HG03066 (cell line): ENCODE measurements around the gene ARHGEF19.

ENCODE experiments used
- ATAC-seq: cut with Tn5 transposase; IDR thresholded peaks from one replicate; pipeline ENCODE4 v1.9.1; 2021; ENCODE audit warnings: low read depth; ENCODE audit not compliant: unreplicated experiment

ARHGEF19 gene

GRCh38 chr1:16184557-16185303 lies 27.7 kb downstream of the ARHGEF19 start:
- ATAC-seq: no peak

DNA sequence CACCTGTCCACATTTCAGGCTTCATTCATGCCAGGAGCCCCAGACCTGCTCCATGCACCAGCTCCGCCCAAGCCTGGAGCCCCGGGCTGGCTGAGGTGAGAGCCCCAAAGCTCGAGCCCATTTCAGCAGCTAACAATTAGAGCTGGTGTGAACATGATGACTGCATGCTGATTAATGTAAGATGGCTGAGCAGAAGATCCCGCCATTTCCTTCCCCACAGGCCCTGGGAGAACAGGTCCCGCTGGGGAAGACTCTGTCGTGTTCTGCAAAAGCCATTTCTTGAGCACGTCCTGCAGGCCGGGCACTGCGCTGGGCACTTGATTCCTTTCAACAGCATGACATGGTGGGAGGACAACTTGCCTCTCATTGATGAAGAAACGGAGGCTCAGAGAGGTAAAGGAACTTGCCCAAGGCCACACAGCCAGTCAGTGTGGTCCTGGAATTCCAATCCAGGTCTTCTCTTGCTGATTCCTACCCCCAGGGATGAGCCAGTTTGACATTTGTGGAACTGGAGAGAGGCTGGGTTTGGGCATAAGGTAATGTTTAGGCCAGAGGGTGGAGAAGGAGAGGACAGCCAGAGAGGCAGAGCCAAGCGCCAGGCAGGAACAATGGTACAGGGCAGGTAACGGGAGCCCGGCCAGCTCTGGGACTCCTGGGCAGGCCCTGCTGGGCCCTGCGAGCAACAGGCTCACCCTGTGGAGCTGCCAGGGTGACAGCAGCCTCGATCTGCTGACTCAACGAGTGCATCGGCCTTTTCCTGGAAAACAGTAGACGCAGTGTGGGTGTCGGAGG lies 28.5 kb downstream of the ARHGEF19 start:
- no peak for ATAC-seq

- ATAC-seq: no peak
These were observed 29.3 kb downstream of the ARHGEF19 start for GRCh38 chr1:16183179-16183578.

GRCh38 chr1:16181887-16182719 lies 30.3 kb downstream of the ARHGEF19 start:
- ATAC-seq: no peak

- ATAC-seq: no peak
These were observed 32.1 kb downstream of the ARHGEF19 start for GRCh38 chr1:16180291-16180824.

DNA sequence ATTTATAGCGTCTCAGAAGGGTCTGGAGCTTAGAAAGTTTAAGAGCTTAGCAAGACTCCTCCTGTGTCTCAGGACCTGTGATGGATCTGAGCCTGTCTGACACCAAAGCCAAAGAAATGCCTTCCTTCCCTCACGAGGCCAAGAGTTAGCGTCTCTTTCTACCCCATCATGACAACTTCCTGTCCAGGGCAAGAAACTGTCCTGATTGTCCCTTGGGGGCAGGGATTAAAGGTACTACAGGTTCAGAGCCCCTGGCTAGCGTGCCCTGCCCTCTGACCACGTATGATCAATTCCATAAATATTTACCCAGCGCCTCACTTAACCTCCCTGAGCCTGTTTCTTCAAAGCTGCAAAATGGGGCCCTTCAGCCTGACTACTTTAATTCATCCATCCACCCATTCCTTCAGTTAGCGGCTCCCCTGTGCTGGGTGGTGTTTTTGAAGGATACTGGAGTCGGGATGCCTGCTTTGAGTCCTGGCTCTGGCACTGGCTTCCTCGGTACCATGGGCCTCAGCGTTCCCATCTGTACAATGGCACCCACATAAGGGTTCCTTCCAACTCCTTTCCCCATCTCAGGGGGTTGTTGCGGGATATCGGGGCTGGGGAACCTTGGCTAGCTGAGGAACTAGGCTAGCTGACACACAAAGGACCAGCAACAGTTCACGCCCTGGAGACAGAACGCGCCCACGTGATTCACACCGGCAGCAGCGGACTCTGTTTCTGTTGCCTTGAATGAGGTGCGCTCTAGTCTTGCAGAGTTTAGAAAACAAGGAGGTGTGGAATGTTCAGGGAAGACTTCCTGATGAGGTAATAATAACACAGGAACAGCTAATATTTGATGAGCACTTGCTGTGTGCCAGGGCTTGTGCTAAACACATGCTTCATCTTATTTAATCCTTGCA lies 33.6 kb downstream of the ARHGEF19 start:
- no peak for ATAC-seq

DNA sequence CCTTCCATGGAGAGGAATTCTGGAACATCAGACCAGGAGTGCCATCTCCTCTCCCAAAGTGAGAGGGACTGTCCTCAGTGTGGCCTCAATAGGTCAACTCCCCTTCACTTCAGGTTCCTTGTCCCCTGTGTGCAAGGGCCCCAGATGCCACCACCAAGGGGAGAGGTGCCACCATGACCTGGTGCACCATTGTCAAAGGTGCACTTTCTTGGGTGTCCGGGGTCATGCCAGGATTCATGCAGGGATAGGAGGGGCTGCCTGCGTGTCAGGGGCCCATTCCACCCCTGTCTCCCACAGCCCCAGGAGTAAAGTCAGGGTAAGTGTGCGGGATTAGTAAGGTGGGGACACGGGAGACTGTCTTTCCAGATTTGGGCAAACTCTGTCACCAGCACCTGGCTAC lies 35.1 kb downstream of the ARHGEF19 start:
- no peak for ATAC-seq

DNA sequence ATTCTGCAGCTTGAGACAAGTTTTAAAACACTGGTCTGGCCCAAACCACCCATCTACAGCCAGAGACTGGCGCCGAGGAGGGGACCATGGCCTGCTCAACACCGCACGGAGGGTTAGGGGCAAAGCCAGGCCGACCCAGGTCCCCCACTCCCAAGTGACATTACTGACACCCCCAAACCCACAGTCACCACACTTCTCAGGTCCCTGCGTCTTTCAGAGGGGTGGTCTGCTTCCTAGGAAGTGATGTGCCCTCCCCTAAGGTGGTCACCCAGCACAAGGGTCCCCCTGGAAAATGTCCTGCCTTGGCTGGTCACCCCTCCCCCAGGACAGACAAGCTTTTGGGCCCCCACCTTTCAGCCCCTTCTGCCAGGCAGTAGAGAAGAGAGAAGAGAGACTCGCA lies 35.8 kb downstream of the ARHGEF19 start:
- ATAC-seq: no peak

- ATAC-seq: no peak
These were observed 36.6 kb downstream of the ARHGEF19 start for GRCh38 chr1:16175610-16176553.

GRCh38 chr1:16174886-16175598 lies 37.4 kb downstream of the ARHGEF19 start:
- ATAC-seq: no peak

- no peak for ATAC-seq
These were observed 38.1 kb downstream of the ARHGEF19 start for GRCh38 chr1:16174261-16174868.

DNA sequence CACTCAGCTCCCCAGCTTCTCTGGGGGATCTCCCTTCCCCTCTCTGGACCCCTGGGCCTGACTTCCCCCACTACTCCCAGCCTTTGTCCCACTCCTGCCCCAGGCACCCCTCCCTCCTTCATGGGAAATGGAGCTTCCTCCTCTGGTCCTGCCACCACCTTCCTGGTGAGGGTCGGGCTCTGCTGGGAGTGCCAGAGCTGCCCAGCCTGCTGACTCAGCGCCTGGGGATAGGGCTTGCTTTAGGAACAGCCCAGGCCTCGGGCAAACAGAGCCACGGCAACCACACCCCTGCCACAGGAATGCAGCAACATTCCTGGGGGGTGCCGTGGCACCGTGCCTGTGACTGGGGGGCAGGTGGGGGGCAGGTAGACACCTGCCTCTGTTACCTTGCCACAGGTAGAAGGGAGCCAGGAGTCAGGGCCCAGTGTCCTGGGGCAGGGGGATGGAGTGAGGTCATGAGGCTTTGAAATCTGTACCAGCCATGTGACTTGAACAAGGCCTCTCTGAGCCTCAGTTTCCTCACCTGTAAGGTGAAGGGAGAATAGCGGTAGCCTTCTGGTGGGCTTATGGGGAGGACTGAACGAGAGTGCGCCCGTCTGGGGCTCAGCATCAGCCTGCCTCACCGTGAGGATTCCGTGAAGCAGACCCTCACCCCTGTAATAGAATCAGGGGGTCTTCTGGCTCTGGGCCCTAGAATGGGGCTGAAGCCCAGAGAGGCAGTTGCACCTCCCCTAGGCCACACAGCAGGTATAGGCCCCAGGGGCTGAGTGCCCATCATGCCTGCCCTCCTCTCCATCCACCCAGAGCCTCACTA lies 38.8 kb downstream of the ARHGEF19 start:
- ATAC-seq: no peak

DNA sequence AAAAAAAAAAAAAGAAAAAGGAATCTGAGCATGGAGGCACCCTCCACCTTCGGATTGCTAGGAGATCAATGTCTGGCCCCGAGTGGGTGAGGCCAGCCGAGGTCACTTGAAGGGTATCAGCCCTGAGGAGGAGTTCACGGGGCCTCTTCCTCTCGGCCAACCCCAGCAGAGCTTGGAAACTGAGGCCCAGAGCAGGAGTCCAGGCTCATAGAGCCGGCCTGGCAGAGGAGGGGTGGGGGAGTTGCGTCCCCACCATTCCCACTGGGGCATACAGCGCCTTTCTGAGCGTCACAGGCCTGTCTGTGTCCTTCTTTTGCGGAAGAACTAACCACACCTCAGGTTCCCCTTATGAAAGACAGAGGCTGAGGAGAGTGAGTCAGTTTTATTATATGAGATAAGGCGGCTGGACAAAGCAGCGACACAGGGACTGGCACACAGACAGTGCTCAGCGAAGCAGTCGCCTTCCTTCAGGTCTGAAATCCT lies 39.4 kb downstream of the ARHGEF19 start:
- ATAC-seq: no peak

- ATAC-seq: no peak
These were observed 40.1 kb downstream of the ARHGEF19 start for GRCh38 chr1:16172218-16172830.

DNA sequence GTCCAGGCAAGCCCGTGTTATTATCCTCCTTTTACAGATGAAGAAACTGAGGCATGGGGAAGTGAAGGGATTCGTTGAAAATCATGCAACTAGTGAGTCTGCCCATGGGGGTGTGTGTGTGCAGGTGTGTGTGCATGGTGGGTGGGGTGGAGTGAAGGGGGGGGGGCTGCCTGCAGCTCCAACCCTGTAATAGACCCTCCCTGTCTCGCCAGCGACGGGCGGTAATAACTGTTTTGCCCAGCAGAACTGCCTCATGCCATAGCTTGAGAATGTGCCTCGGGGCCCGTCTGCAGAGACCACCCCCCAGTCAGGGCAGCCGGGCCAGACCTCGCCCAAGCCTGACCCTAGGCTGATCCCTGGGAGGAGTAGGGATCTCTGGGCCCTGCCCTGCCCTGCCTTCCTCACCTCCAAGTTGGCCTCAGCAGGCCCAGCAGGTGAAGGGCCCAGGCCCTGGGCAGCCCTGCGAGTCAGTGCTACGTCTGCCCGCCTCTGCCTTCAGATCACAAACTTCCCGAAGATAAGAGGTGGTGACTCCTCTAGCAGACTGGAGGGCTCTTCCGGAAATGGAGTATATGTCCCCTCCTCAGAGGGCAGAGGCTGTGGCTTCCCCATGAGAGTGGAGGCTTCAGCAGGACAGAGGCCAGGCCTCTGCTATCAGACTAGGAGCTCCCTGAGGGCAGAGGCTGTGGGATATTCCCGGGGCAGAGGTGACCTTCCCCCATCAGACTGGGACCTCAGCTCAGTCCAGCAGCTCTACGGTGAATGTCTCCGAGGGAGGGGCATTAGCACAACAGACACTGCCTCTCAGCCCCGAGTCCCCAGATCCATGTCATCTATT lies 40.9 kb downstream of the ARHGEF19 start:
- no peak for ATAC-seq
